ENCODE results near the gene PHLPP1. TPM values are rescaled to one million over a fixed set of nuclear protein-coding genes. Genes with fewer than 3 reads are reported as not detected.
A peak's percentile ranks its signal among the peaks of the same experiment; 100 is the strongest.
"Not testable (repeated sequence)": the region's sequence is repeated elsewhere in the genome, so short reads cannot be mapped to it uniquely, and the experiment has no call there.

The PHLPP1 gene
- polyA plus RNA-seq, 4 donors, result 16.4 to 20.5 (median 18.0) TPM

DNA sequence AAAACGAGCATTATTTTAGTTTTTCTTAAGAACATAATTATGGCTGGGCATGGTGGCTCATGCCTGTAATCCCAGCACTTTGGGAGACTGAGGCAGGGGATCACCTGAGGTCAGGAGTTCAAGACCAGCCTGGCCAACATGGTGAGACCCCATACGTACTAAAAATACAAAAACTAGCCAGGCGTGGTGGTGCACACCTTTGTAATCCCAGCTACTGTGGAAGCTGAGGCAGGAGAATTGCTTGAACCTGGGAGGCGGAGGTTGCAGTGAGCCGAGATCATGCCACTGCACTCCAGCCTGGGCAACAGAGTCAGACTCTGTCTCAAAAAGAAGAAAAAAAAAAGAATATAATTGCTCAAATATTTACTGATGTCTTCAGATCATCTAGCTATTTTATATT, 25.3 kb downstream of the PHLPP1 start:
- not testable (repeated sequence) for DNase-seq (ENCODE audit: low read depth in 4 of 4, low spot score in 3 of 4)

- no peak for DNase-seq (ENCODE audit: low read depth in 4 of 4, low spot score in 3 of 4)
Observed at GRCh38 chr18:62741118-62741566, 25.8 kb downstream of the PHLPP1 start.

DNA sequence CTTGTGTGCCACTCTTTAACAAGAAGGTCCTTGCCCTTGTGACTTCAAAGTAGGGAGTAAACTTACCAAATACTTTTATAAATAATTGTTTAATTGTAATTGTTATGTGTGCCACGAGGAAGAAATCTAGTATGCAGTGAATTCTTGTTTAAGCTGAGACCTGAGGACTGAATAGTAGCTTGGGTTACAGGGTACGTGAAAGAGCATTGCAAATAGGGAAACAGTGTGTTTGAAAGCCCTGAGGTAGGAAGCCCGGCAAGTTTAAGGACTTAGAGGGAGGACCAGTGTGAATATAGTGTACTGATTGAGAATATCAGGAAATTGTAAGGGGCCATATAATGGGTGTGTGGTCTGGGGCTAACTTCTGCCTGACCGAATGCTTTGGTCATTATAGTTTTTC, 26.2 kb downstream of the PHLPP1 start:
- DNase-seq (ENCODE audit: low read depth in 4 of 4, low spot score in 3 of 4), result no peak

GRCh38 chr18:62744076-62744968, 29.0 kb downstream of the PHLPP1 start:
- no peak for DNase-seq (ENCODE audit: low read depth in 4 of 4, low spot score in 3 of 4)

DNA sequence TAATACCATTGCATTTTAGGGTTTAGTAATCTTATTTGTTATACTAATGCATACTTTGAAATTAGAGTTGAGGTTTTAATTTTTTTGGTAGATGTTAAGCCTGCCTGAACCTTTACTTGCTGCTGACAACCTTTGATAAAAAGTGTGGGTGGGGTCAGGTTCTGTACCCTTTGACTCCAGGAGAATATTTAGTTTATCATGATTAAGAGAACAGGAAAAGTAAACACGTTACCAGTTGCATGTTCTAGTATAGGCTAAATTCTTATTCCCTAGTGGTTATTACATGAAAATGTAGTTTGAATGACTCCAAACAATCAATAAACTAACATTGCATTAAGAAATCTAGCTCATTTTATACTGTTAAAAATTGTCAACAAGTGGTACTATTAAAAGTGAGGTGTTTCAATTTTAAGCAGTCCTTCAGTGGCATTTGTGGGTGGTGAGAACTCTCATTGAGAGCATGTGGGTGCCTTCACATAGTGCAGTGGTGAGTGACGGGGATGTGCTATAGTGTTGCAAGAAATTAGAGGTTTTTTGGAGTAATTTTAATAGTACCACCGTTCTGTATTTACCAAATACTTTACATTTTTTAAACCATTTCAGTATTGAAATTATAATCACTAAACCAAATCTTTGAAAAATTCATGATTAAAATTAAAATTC, 29.9 kb downstream of the PHLPP1 start:
- no peak for DNase-seq (ENCODE audit: low read depth in 4 of 4, low spot score in 3 of 4)

GRCh38 chr18:62749389-62749788, 34.0 kb downstream of the PHLPP1 start:
- no peak for DNase-seq (ENCODE audit: low read depth in 4 of 4, low spot score in 3 of 4)

DNA sequence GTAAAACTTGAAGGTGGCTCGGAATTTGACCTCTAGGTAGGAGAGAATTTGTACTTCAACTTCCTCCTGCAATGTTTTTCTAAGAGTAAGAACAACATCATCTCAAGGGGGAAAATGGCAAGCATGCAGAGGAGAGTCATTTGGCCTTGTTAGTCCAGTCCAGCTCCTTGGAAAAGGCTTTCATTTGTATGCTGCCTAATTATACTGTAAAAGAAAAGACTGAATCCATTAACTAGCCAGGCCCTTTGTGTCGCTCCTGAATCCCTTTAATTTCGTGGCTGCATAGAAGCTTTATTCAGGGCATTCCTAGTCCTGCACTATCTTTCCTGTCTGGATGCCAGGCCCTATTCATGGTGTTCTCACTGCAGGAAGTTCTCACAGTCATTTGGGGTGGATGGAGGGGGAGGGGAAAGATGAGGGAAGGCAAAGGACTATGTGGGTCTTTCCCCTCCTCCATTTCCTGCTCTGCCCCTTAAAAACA, 36.0 kb downstream of the PHLPP1 start:
- peak in 1 of 4 donors; percentile 5 for DNase-seq (ENCODE audit: low read depth in 4 of 4, low spot score in 3 of 4)

DNA sequence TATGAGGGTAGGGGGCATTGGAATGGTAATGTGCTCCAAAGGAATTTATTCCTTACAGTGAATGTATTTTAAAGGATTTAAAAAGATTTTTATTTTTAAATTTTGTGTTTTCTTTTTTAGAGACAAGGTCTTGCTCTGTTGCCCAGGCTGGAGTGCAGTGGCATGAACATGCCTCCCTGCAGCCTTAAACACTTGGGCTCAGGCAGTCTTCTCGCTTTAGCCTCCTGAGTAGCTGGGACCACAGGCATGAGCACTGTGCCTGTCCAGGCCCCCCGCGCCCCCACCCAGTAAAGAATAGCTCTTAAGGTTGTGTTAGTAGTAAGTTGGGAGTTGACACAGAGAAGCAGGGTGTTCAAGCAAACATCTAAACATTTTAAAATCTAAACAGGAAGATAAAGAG, 36.6 kb downstream of the PHLPP1 start:
- DNase-seq (ENCODE audit: low read depth in 4 of 4, low spot score in 3 of 4), result no peak

DNA sequence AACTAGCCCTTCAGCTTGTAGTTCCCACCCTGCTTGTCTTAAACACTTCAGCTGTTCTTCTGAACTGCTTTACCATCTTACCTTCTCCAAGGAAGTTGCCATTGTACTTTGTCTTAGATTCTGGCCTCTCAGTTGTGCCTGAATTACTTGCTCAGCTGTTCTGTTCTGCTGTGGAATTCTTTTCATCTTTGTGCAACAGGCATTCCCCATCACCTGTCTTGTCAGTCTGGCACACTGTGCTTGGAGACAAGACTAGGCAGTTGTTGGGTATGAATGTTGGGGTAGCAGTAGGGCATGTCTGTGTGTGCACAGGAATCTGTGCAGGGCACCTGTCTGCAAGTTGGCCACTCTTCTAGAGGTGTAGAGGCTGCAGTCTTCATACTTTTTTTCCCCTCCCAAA, 38.7 kb downstream of the PHLPP1 start:
- no peak for DNase-seq (ENCODE audit: low read depth in 4 of 4, low spot score in 3 of 4)

DNA sequence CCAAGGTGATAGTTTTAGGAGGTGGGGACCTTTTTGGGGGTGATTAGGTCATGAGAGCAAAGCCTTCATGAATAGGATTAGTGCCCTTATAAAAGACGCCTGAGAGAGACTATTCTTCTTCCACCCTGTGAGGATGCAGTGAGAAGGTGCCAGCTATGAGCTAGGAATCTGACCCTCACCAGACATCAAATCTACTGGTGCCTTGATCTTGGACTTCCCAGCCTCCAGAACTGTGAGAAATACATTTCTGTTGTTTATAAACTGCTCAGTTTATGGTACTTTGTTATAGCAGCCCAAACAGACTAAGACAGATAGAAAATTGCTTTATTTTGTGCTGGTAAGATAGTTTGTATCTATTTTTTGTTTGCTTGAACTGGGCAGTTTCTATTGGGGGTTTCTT, 40.1 kb downstream of the PHLPP1 start:
- DNase-seq (ENCODE audit: low read depth in 4 of 4, low spot score in 3 of 4), result no peak

DNA sequence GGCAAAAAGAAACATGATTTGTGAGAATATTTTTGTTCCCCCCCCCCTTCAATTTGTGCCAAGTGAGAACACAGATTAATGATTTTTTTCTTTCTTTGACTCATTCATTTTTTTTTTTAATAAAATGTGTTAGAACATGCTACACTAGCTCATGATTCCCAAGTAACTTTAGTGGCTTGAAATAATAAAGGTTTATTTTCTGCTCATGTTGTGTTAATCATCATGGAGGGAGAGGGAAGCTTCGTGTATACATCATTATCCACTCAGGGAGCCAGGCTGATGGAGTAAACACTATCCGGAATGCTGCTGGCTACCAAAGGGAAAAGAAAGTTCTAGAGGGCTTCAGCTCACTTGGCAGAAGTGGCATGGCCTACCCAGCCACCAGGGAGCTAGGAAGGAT, 40.6 kb downstream of the PHLPP1 start:
- no peak for DNase-seq (ENCODE audit: low read depth in 4 of 4, low spot score in 3 of 4)

DNA sequence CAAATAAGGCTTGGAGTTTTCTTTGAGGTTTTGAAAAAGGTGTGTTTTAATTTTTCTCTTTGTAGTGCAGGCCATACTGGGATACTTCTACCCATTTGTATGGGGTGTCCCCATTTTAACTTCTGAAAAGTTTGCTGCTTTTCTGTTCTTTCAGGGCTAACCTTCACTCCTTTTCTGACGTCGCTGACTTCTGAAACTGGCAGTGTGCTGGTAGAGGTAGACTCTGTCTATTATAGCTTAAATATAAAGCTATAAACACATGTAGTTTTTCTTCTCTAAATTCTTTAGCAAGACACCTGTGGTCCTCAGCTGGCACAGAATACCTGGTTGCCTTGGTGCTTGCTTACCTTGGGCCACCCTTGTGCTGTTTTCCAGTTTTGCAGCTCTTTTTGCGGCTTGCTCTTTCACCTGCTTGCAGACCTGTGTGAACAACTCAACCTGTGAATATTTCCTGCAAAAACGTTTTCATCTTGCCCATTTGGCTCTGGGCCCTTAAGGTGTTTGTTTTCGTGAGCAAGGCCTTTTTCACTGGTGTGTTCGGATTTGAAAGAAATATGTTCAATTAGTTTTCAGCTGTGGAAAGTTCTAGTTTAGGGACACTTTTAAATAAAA, 42.2 kb downstream of the PHLPP1 start:
- no peak for DNase-seq (ENCODE audit: low read depth in 4 of 4, low spot score in 3 of 4)

- DNase-seq (ENCODE audit: low read depth in 4 of 4, low spot score in 3 of 4), result no peak
Observed at GRCh38 chr18:62758591-62758990, 43.2 kb downstream of the PHLPP1 start.

GRCh38 chr18:62759704-62760402, 44.5 kb downstream of the PHLPP1 start:
- no peak for DNase-seq (ENCODE audit: low read depth in 4 of 4, low spot score in 3 of 4)

DNA sequence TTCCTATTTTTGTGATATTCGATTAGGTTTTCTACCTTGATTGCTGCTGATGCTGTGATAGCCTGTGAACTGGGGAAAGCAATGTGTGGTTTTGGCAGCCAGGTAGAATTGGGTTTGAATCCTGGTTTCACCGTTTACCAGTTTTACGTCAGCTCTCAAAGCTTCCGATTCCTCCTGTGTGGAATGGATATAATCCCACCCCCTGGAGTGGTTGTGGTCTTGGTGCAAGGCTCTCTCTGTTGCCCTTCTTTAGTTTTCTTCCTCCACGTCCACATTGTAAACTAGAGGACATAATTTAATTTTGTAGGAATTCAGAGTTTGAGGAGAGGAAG, 45.0 kb downstream of the PHLPP1 start:
- DNase-seq (ENCODE audit: low read depth in 4 of 4, low spot score in 3 of 4), result no peak

DNA sequence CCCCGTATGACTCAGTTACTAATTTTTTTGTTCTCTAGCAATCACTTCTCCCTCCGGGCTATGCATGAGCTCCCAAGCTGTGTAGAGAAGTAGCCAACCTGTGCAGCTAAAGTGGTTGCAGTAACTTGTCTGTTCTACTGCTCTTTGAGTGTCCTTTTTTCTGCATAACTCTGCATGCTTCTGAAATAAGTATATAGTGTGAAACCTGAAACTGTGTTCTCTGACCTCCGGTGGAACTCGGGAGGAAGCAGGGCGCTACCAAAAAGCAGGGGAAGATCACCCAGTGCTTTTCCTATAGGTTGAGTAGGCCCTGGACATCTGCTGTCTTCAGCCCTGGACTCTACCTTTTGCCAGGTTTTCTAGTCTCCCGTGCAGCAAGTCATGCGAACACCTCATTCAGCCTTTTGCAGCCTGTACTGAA, 47.8 kb downstream of the PHLPP1 start:
- peak in 1 of 4 donors; percentile 10 for DNase-seq (ENCODE audit: low read depth in 4 of 4, low spot score in 3 of 4)

GRCh38 chr18:62766266-62766665, 50.9 kb downstream of the PHLPP1 start:
- no peak for DNase-seq (ENCODE audit: low read depth in 4 of 4, low spot score in 3 of 4)

GRCh38 chr18:62767321-62767720, 52.0 kb downstream of the PHLPP1 start:
- DNase-seq (ENCODE audit: low read depth in 4 of 4, low spot score in 3 of 4), result no peak

DNA sequence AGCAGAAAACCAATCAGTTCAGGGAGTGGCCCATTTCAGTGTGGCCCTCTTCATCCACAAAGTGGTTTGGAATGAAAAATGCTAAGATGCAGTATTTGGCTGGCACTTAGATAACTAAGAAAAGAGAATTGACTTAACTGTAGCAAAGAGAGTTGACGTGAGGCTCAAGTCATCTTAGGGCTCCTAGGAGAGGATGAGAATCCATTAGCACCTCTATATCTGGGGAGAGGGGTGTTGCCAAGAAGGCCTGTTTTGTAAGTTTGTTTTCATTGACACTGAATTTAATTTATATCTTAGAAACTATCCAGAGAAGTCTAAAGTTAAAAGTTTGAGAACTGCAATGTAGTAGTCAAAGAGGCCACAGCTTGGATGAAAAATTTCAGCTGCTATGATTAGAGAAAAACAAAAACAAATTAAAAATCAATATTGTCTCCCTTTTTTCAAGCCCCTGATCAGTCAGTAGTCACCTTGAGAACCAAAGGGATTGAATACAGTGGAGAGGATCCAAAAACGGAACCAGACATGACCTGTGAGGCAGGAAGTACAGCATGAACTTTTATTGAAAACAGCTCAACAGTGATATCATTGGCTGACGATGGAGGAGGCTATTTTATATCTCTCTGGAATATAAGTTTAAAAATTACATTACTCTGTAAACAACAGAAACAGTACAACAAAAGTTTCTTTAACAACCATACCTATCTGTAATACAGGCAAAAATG, 52.7 kb downstream of the PHLPP1 start:
- no peak for DNase-seq (ENCODE audit: low read depth in 4 of 4, low spot score in 3 of 4)

GRCh38 chr18:62768558-62768943, 53.2 kb downstream of the PHLPP1 start:
- no peak for DNase-seq (ENCODE audit: low read depth in 4 of 4, low spot score in 3 of 4)

Measured in right renal pelvis (tissue), 4 donors.